WTC11 (cell line): Measurements from ENCODE around the gene CEP170B. TPM values are rescaled to one million over a fixed set of nuclear protein-coding genes. Genes with fewer than 3 reads are reported as not detected.
A peak's percentile ranks its signal among the peaks of the same experiment; 100 is the strongest.

ENCODE experiments used
- ATAC-seq: fragments of 200-7000 bp; cut with Tn5 transposase; 2 replicates; pipeline ENCODE4 v1.10.0; 2021; ENCODE audit warnings: mild to moderate bottlenecking, moderate library complexity
- CTCF ChIA-PET: fragments of 300-600 bp; sonication (Branson Sonifier 250); formaldehyde crosslinking; loops from one replicate; lab custom pipeline; 2021; ENCODE audit warnings: antibody characterized with exemption; lab: Charles Lee
- POLR2A ChIA-PET: fragments of 350-600 bp; sonication (Branson Sonifier 250); formaldehyde crosslinking; loops from one replicate; lab custom pipeline; 2021; ENCODE audit warnings: antibody characterized with exemption; lab: Charles Lee
- DNase-seq: peaks from one replicate; pipeline ENCODE4 v3.0.0; 2021; ENCODE audit warnings: low spot score
- H3K27ac Mint-ChIP-seq: 2 replicates; pipeline ENCODE4 v1.8.0; 2021; ENCODE audit warnings: mixed read lengths
- H3K27me3 Mint-ChIP-seq: 2 replicates; pipeline ENCODE4 v1.8.0; 2021; ENCODE audit warnings: low read depth, mild to moderate bottlenecking, moderate library complexity, mixed read lengths
- H3K36me3 Mint-ChIP-seq: 2 replicates; pipeline ENCODE4 v1.8.0; 2021; ENCODE audit warnings: mixed read lengths
- H3K4me1 Mint-ChIP-seq: 2 replicates; pipeline ENCODE4 v1.8.0; 2022; ENCODE audit warnings: mixed read lengths
- H3K4me3 Mint-ChIP-seq: 2 replicates; pipeline ENCODE4 v1.8.0; 2021; ENCODE audit warnings: mild to moderate bottlenecking, moderate library complexity, mixed read lengths
- H3K9me3 Mint-ChIP-seq: 2 replicates; pipeline ENCODE4 v1.8.0; 2021; ENCODE audit warnings: mixed read lengths
- CDX4 ChIP-seq: fragments of 250-450 bp; sonication (Bioruptor Pico); IDR thresholded peaks from 2 replicates; pipeline ENCODE4 v1.9.0; 2021; ENCODE audit warnings: moderate library complexity, mild to moderate bottlenecking, inconsistent platforms, borderline replicate concordance
- CTCF ChIP-seq: fragments of 200-600 bp; IDR thresholded peaks from 2 replicates; pipeline ENCODE4 v1.8.0; 2022; ENCODE audit warnings: antibody characterized with exemption
- E2F1 ChIP-seq: sonication (generic); formaldehyde crosslinking; IDR thresholded peaks from 2 replicates; pipeline ENCODE4 v1.8.0; 2022; ENCODE audit warnings: mild to moderate bottlenecking, missing genetic modification reagents
- E2F5 ChIP-seq: sonication (generic); formaldehyde crosslinking; IDR thresholded peaks from 2 replicates; pipeline ENCODE4 v1.8.1; 2022; ENCODE audit warnings: mild to moderate bottlenecking, moderate library complexity, missing genetic modification reagents
- ELF4 ChIP-seq: sonication (generic); formaldehyde crosslinking; IDR thresholded peaks from 2 replicates; pipeline ENCODE4 v1.8.1; 2022; ENCODE audit warnings: low read depth, mild to moderate bottlenecking, moderate library complexity, missing genetic modification reagents
- EMX1 ChIP-seq: fragments of 250-450 bp; sonication (Bioruptor Pico); IDR thresholded peaks from 2 replicates; pipeline ENCODE4 v1.8.0; 2021; ENCODE audit warnings: mild to moderate bottlenecking
- HMGA2 ChIP-seq: fragments of 250-450 bp; sonication (Bioruptor Pico); IDR thresholded peaks from 2 replicates; pipeline ENCODE4 v1.4.0; 2021; ENCODE audit warnings: mild to moderate bottlenecking, moderate library complexity
- JAZF1 ChIP-seq: fragments of 250-450 bp; sonication (Bioruptor Pico); IDR thresholded peaks from 2 replicates; pipeline ENCODE4 v1.9.0; 2021; ENCODE audit warnings: moderate library complexity, mild to moderate bottlenecking, inconsistent platforms
- MAX ChIP-seq: sonication (generic); formaldehyde crosslinking; IDR thresholded peaks from 2 replicates; pipeline ENCODE4 v1.8.0; 2022; ENCODE audit warnings: mild to moderate bottlenecking, missing genetic modification reagents
- MLX ChIP-seq: sonication (generic); formaldehyde crosslinking; IDR thresholded peaks from 2 replicates; pipeline ENCODE4 v1.8.1; 2023; ENCODE audit warnings: mild to moderate bottlenecking, missing genetic modification reagents, moderate library complexity
- PRDM15 ChIP-seq: sonication (generic); formaldehyde crosslinking; IDR thresholded peaks from 2 replicates; pipeline ENCODE4 v1.8.0; 2022; ENCODE audit warnings: missing genetic modification reagents
- PREB ChIP-seq: sonication (generic); formaldehyde crosslinking; IDR thresholded peaks from 2 replicates; pipeline ENCODE4 v1.8.1; 2022; ENCODE audit warnings: mild to moderate bottlenecking, missing genetic modification reagents, moderate library complexity, borderline replicate concordance
- SP1 ChIP-seq: sonication (generic); formaldehyde crosslinking; conservative IDR thresholded peaks from 2 replicates; pipeline ENCODE4 v1.8.1; 2022; ENCODE audit warnings: missing genetic modification reagents
- STAT6 ChIP-seq: sonication (generic); formaldehyde crosslinking; conservative IDR thresholded peaks from 2 replicates; pipeline ENCODE4 v1.8.1; 2023; ENCODE audit warnings: mild to moderate bottlenecking, low read depth, missing genetic modification reagents, moderate library complexity
- TEAD1 ChIP-seq: sonication (generic); formaldehyde crosslinking; IDR thresholded peaks from 2 replicates; pipeline ENCODE4 v1.8.0; 2022; ENCODE audit warnings: mild to moderate bottlenecking, missing genetic modification reagents
- USF2 ChIP-seq: sonication (generic); formaldehyde crosslinking; IDR thresholded peaks from 2 replicates; pipeline ENCODE4 v1.8.1; 2023; ENCODE audit warnings: mild to moderate bottlenecking, missing genetic modification reagents, moderate library complexity
- ZMAT4 ChIP-seq: fragments of 250-450 bp; sonication (Bioruptor Pico); IDR thresholded peaks from 2 replicates; pipeline ENCODE4 v1.9.0; 2021; ENCODE audit warnings: mild to moderate bottlenecking
- ZNF121 ChIP-seq: sonication (generic); formaldehyde crosslinking; IDR thresholded peaks from 2 replicates; pipeline ENCODE4 v1.8.0; 2023; ENCODE audit warnings: missing genetic modification reagents
- ZNF232 ChIP-seq: sonication (generic); formaldehyde crosslinking; IDR thresholded peaks from 2 replicates; pipeline ENCODE4 v1.8.0; 2022; ENCODE audit warnings: mild to moderate bottlenecking, missing genetic modification reagents
- ZNF263 ChIP-seq: sonication (generic); formaldehyde crosslinking; IDR thresholded peaks from 2 replicates; pipeline ENCODE4 v1.8.1; 2022; ENCODE audit warnings: low read depth, mild to moderate bottlenecking, moderate library complexity, missing genetic modification reagents
- ZNF423 ChIP-seq: fragments of 250-450 bp; sonication (Bioruptor Pico); IDR thresholded peaks from 2 replicates; pipeline ENCODE4 v2.1.2; 2022; ENCODE audit warnings: mild to moderate bottlenecking, moderate library complexity
- ZNF671 ChIP-seq: fragments of 250-450 bp; sonication (Bioruptor Pico); IDR thresholded peaks from 2 replicates; pipeline ENCODE4 v1.8.0; 2021; ENCODE audit warnings: mild to moderate bottlenecking
- total RNA-seq: library from RNA; stranded (reverse); gene quantifications from 3 replicates; pipeline ENCODE4 v1.2.3, GENCODE V29; 2021

CEP170B gene
- total RNA-seq, 1 experiment from 2014 or later = 47.0 TPM

- Mint-ChIP-seq H3K9me3 (peaks cover 14% of the 10 kb centered on the region), H3K27ac (no peak overlapping the region), H3K27me3 (peaks cover 34% of the 10 kb centered on the region), H3K4me1 (peaks cover 11% of the 10 kb centered on the region; the same call in 1 of the 2 replicates), H3K36me3 (no peaks in the 10 kb centered on the region; the same call in 1 of the 2 replicates), H3K4me3 (peak overlapping the region; percentile 80)
- CTCF ChIA-PET = interaction anchor here (0.6 to 4.0 kb wide), 54 partner anchors 20 to 1132 kb away, joined by 3 to 164 read pairs (median 6); partner anchors contain the start of genes AHNAK2, CEP170B, SIVA1 and ZBTB42
- DNase-seq = peak; percentile 93
- POLR2A ChIA-PET = interaction anchor here (0.5 to 1.9 kb wide), 5 partner anchors 17 to 475 kb away, joined by 4 to 7 read pairs (median 5); partner anchors contain the start of gene SIVA1
- peak; percentile 54 for ATAC-seq
- TF ChIP-seq JAZF1 (CRISPR knock-in tag) (no peak), ELF4 (CRISPR knock-in tag) (no peak), EMX1 (CRISPR knock-in tag) (no peak), ZNF263 (CRISPR knock-in tag) (peak; percentile 68; the same call in 1 of the 2 replicates), SP1 (CRISPR knock-in tag) (peak; percentile 79), E2F1 (CRISPR knock-in tag) (no peak), CDX4 (CRISPR knock-in tag) (no peak), MAX (CRISPR knock-in tag) (no peak), HMGA2 (no peak), TEAD1 (CRISPR knock-in tag) (no peak), ZNF423 (CRISPR knock-in tag) (peak; percentile 63; the same call in 1 of the 2 replicates), ZNF121 (CRISPR knock-in tag) (no peak), CTCF (peak; percentile 85), MLX (CRISPR knock-in tag) (no peak), ZMAT4 (no peak), ZNF232 (CRISPR knock-in tag) (no peak), PRDM15 (peak; percentile 36; the same call in 1 of the 2 replicates), ZNF671 (CRISPR knock-in tag) (no peak), PREB (CRISPR knock-in tag) (no peak), USF2 (CRISPR knock-in tag) (0 out of 2 replicates have a peak, but pooled peaks have one; percentile 6), E2F5 (no peak; the same call in 1 of the 2 replicates), STAT6 (CRISPR knock-in tag) (no peak)
Measured at GRCh38 chr14:104826189-104826860, 38.7 kb upstream of the CEP170B start.
